Trophoblast cell (in vitro differentiated cells and primary cell): Measurements from ENCODE around the gene FBXO42.

Source experiments
- DNase-seq, 2 donors: peaks; one replicate each; pipeline ENCODE4 v3.0.0-alpha.2; 2016
- H2AFZ ChIP-seq: 2 replicates; pipeline ENCODE4 v1.6.1; 2013; ENCODE audit warnings: low read length, moderate library complexity, mild to moderate bottlenecking; ENCODE audit not compliant: insufficient read depth, poor library complexity
- H2AK5ac ChIP-seq: 2 replicates; pipeline ENCODE4 v1.6.1; 2013; ENCODE audit warnings: mild to moderate bottlenecking, low read length
- H2BK120ac ChIP-seq: 2 replicates; pipeline ENCODE4 v1.6.1; 2013; ENCODE audit warnings: low read length, mild to moderate bottlenecking, moderate library complexity; ENCODE audit not compliant: insufficient read depth, poor library complexity
- H2BK12ac ChIP-seq: 2 replicates; pipeline ENCODE4 v1.6.1; 2013; ENCODE audit warnings: mild to moderate bottlenecking, low read length, moderate library complexity
- H2BK5ac ChIP-seq: 2 replicates; pipeline ENCODE4 v1.6.1; 2013; ENCODE audit warnings: low read length, low read depth, moderate library complexity, mild to moderate bottlenecking; ENCODE audit not compliant: poor library complexity
- H3K14ac ChIP-seq: 2 replicates; pipeline ENCODE4 v1.6.1; 2013; ENCODE audit warnings: mild to moderate bottlenecking, low read length
- H3K18ac ChIP-seq: 2 replicates; pipeline ENCODE4 v1.6.1; 2013; ENCODE audit warnings: mild to moderate bottlenecking, low read length
- H3K23ac ChIP-seq: 2 replicates; pipeline ENCODE4 v1.6.1; 2013; ENCODE audit warnings: low read length
- H3K27ac ChIP-seq: 2 replicates; pipeline ENCODE4 v1.5.1; 2013; ENCODE audit warnings: low read depth, mild to moderate bottlenecking, inconsistent platforms, low read length, moderate library complexity
- H3K27me3 ChIP-seq: 2 replicates; pipeline ENCODE4 v1.6.1; 2013; ENCODE audit warnings: inconsistent platforms, mild to moderate bottlenecking, low read length, moderate library complexity; ENCODE audit not compliant: insufficient read depth
- H3K36me3 ChIP-seq, 2 experiments: 1 replicate in 1 of 2; 2 replicates in 1 of 2; pipeline ENCODE4 v1.6.1; 2013; ENCODE audit warnings: low read length in 2 of 2, mild to moderate bottlenecking in 2 of 2, moderate library complexity in 1 of 2; ENCODE audit not compliant: insufficient read depth in 2 of 2, control insufficient read depth in 1 of 2
- H3K4ac ChIP-seq: 2 replicates; pipeline ENCODE4 v1.6.1; 2013; ENCODE audit warnings: low read depth, mild to moderate bottlenecking, low read length, moderate library complexity
- H3K4me1 ChIP-seq, 2 experiments: 1 replicate in 1 of 2; 2 replicates in 1 of 2; pipeline ENCODE4 v1.6.1; 2013; ENCODE audit warnings: low read length in 2 of 2, mild to moderate bottlenecking in 2 of 2, moderate library complexity in 1 of 2; ENCODE audit not compliant: insufficient read depth in 2 of 2, control insufficient read depth in 1 of 2
- H3K4me2 ChIP-seq: 2 replicates; pipeline ENCODE4 v1.6.1; 2013; ENCODE audit warnings: inconsistent platforms, mild to moderate bottlenecking, low read length, moderate library complexity
- H3K4me3 ChIP-seq: 2 replicates; pipeline ENCODE4 v1.5.1; 2013; ENCODE audit warnings: mild to moderate bottlenecking, low read depth, low read length, inconsistent platforms
- H3K79me1 ChIP-seq: one replicate; pipeline ENCODE4 v1.6.1; 2013; ENCODE audit warnings: low read length
- H3K79me2 ChIP-seq: 2 replicates; pipeline ENCODE4 v1.6.1; 2013; ENCODE audit warnings: low read length, mild to moderate bottlenecking; ENCODE audit not compliant: control insufficient read depth, insufficient read depth, poor library complexity
- H3K9ac ChIP-seq: 2 replicates; pipeline ENCODE4 v1.6.1; 2013; ENCODE audit warnings: mild to moderate bottlenecking, low read length
- H3K9me3 ChIP-seq: 2 replicates; pipeline ENCODE4 v1.6.1; 2013; ENCODE audit warnings: low read depth, mild to moderate bottlenecking, control low read depth, inconsistent platforms, low read length; ENCODE audit not compliant: insufficient read depth
- H4K12ac ChIP-seq: 2 replicates; pipeline ENCODE4 v1.6.1; 2013; ENCODE audit warnings: low read depth, mild to moderate bottlenecking, low read length, moderate library complexity
- H4K8ac ChIP-seq: 2 replicates; pipeline ENCODE4 v1.6.1; 2013; ENCODE audit warnings: low read depth, mild to moderate bottlenecking, low read length, moderate library complexity
- H4K91ac ChIP-seq: one replicate; pipeline ENCODE4 v1.6.1; 2013; ENCODE audit warnings: low read depth, mild to moderate bottlenecking, low read length, moderate library complexity
- WGBS: extraction: QIAGEN DNeasy Blood & Tissue Kit; methylation state at CpG from one replicate; pipeline ENCODE4 v1.1.7; 2013; ENCODE audit warnings: missing lambda C conversion rate; ENCODE audit not compliant: insufficient read length, insufficient coverage; ENCODE audit errors: extremely low coverage; 5-methylcytosine and 5-hydroxymethylcytosine counted together

FBXO42 gene

DNA sequence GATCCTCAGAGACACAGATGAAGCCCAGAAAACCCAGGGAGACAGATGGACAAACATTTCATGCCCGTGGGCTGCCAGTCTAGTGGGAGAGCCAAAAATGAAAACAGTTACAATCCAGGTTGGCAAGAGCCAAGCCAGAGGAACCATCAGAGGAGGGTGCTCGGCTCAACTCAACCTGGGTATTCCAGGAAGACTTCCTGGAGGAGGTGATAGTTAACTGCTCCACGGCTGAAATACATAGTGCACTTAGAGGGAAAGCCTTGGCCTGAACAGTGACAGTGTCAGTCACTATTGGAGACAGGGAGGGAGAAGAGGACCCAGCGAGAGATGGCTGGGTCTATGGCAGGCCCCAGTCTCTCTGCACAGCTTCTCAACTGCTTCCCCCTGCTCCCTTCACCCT, 141.7 kb downstream of the FBXO42 start:
- DNase-seq: no peak
- no peak overlapping the region for H2AFZ ChIP-seq

DNA sequence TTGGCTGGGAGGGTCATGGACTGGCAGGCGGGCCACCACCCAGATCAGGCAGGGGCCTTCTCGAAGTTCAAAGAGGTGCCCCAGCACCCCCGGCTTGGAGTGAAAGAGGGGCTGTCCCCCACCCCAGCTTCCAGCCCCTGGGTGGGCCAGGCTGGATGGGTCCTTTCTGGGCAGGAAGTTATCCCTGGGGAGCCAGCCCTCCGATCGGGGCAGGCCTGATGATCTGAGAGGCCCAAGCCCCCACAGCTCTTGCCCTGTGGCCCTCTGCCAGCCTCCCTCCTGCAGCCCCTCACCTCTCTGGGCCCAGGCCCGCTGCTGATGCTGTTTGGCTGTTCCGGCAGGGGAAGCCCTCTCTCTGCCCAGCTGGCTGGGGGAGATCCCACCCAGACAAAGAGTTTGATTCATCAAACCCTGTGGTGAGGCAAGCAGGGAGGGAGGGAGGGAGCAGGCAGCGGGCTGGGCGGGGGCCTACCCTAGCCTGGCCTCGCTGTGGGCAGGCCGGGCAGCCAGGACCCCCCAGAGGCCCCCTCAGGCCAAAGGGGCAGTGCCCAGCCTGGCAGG, 142.4 kb downstream of the FBXO42 start:
- H3K79me1 ChIP-seq: peaks cover 25% of the 10 kb centered on the region
- peaks cover 0 to 3% of the 10 kb centered on the region in 2 experiments for H3K36me3 ChIP-seq
- no peak for DNase-seq
- H4K12ac ChIP-seq: no peak overlapping the region
- no peak overlapping the region for H3K9ac ChIP-seq
- H3K27ac ChIP-seq: no peak overlapping the region
- H3K79me2 ChIP-seq: peaks cover 6% of the 10 kb centered on the region
- H3K4me2 ChIP-seq: no peak overlapping the region
- peaks cover 1% of the 10 kb centered on the region for H3K9me3 ChIP-seq
- H3K18ac ChIP-seq: no peak overlapping the region
- no peak overlapping the region for H2BK5ac ChIP-seq
- H2BK120ac ChIP-seq: no peak overlapping the region
- no peak overlapping the region for H3K23ac ChIP-seq
- no CpG with 5 or more reads among the region's 11 CpGs for WGBS
- H3K4me3 ChIP-seq: no peak overlapping the region
- H3K14ac ChIP-seq: no peak overlapping the region
- no peaks in the 10 kb centered on the region for H3K27me3 ChIP-seq
- H2AK5ac ChIP-seq: peak overlapping the region; percentile 50
- no peak overlapping the region for H4K8ac ChIP-seq
- peaks cover 28 to 33% of the 10 kb centered on the region in 2 experiments for H3K4me1 ChIP-seq
- H3K4ac ChIP-seq: no peak overlapping the region
- no peak overlapping the region for H4K91ac ChIP-seq
- H2AFZ ChIP-seq: no peak overlapping the region
- no peak overlapping the region for H2BK12ac ChIP-seq

More for the DNA sequence above, 141.7 kb downstream of the FBXO42 start:
- no peaks in the 10 kb centered on the region for H3K27me3 ChIP-seq
- H3K79me2 ChIP-seq: peaks cover 6% of the 10 kb centered on the region
- no peak overlapping the region for H3K23ac ChIP-seq
- H2BK120ac ChIP-seq: no peak overlapping the region
- WGBS: no CpG with 5 or more reads among the region's 4 CpGs
- H3K4me1 ChIP-seq: peaks cover 28 to 33% of the 10 kb centered on the region in 2 experiments
- H3K4me3 ChIP-seq: no peak overlapping the region
- H3K4ac ChIP-seq: no peak overlapping the region
- no peak overlapping the region for H2AK5ac ChIP-seq
- H3K9ac ChIP-seq: peak overlapping the region; percentile 25
- H3K27ac ChIP-seq: no peak overlapping the region
- no peak overlapping the region for H4K91ac ChIP-seq
- H2BK5ac ChIP-seq: no peak overlapping the region
- peaks cover 0 to 2% of the 10 kb centered on the region in 2 experiments for H3K36me3 ChIP-seq
- no peak overlapping the region for H3K14ac ChIP-seq
- H3K18ac ChIP-seq: no peak overlapping the region
- H2BK12ac ChIP-seq: no peak overlapping the region
- no peak overlapping the region for H4K12ac ChIP-seq
- H3K4me2 ChIP-seq: no peak overlapping the region
- no peak overlapping the region for H4K8ac ChIP-seq
- H3K79me1 ChIP-seq: peaks cover 25% of the 10 kb centered on the region
- H3K9me3 ChIP-seq: peaks cover 1% of the 10 kb centered on the region

DNA sequence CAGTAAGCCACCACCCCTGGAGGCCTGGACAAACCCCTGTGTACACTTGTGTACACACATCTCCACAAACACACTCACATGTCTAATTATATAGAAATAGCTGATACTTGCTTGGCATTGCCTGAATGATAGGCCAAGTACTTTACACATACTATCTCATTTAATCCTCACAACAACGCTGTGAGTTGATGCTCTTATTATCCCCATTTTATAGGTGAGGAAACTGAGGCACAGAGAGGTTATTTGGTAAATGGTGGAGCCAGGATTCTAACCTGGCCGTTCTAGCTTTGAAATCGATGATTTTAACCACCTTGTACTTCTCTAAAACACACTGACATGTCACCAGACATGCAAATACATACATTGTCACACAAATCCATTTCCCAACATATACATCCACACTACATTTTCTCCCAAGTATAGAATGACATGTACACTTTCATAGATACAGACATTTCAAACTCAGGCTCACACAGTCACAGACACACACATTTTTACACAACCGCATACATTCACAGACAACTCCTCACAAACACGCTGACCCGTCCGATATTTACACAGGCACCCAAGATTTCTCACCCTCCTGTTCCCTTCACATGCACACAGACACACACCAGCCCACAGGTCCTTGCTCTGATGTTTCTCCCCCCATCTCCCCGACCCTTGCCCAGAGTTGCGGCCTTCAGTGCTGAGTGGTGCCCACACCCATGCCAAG, 143.0 kb downstream of the FBXO42 start:
- H2AFZ ChIP-seq: no peak overlapping the region
- H4K12ac ChIP-seq: no peak overlapping the region
- peaks cover 28 to 33% of the 10 kb centered on the region in 2 experiments for H3K4me1 ChIP-seq
- H3K18ac ChIP-seq: no peak overlapping the region
- no peak overlapping the region for H2BK120ac ChIP-seq
- H3K4me3 ChIP-seq: no peak overlapping the region
- H3K9me3 ChIP-seq: peaks cover 1% of the 10 kb centered on the region
- no peak overlapping the region for H2AK5ac ChIP-seq
- H3K36me3 ChIP-seq: peaks cover 4 to 10% of the 10 kb centered on the region in 2 experiments
- DNase-seq: no peak
- H3K23ac ChIP-seq: no peak overlapping the region
- no peaks in the 10 kb centered on the region for H3K27me3 ChIP-seq
- H3K9ac ChIP-seq: no peak overlapping the region
- H2BK5ac ChIP-seq: no peak overlapping the region
- no peak overlapping the region for H4K8ac ChIP-seq
- H4K91ac ChIP-seq: no peak overlapping the region
- no peak overlapping the region for H3K4ac ChIP-seq
- no CpG with 5 or more reads among the region's 9 CpGs for WGBS
- no peak overlapping the region for H3K4me2 ChIP-seq
- H3K79me1 ChIP-seq: peaks cover 25% of the 10 kb centered on the region
- no peak overlapping the region for H3K27ac ChIP-seq
- peaks cover 6% of the 10 kb centered on the region for H3K79me2 ChIP-seq
- H2BK12ac ChIP-seq: no peak overlapping the region
- no peak overlapping the region for H3K14ac ChIP-seq

DNA sequence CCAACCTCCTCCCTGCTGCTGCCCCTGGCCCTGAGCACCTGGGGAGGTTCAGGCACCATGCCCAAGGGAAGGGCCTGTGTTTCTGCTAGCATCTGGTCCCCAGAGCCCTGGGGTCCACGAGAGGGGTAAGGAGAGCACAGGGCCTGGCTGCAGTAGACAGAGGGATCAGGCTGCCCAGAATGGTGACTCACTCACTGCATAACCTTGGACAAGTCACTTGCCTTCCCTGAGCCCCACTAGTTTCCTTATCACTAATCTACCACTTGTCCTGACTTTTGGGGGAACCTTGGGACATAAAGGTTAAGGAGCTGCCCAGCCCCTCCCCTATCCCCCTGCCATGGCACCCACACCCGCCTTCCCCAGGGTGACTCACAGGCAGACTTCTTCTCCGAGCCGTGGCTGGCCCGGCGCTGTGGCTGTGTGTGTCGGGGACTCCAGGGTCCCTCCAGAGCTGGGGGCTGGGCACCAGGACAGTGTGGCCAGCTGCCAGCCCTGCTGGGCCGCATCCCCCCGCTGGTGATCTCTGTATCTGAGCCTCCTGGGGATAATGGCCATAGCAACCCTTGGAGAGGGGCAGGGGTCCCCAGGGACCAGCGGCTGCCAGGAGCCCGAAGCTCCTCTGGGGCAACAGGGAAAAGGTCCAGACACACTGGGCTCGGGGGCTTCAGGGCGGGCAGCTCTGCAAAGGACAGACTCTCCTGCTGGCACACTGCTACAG, 143.9 kb downstream of the FBXO42 start:
- WGBS: no CpG with 5 or more reads among the region's 13 CpGs
- Histone ChIP-seq H2BK120ac (no peak overlapping the region), H3K79me2 (peaks cover 6% of the 10 kb centered on the region), H3K27ac (no peak overlapping the region), H2BK12ac (no peak overlapping the region), H3K18ac (no peak overlapping the region), H2AK5ac (no peak overlapping the region), H4K8ac (no peak overlapping the region), H3K14ac (no peak overlapping the region), H3K36me3 (peaks cover 9 to 10% of the 10 kb centered on the region in 2 experiments), H3K4me3 (no peak overlapping the region), H2AFZ (no peak overlapping the region), H3K27me3 (no peaks in the 10 kb centered on the region), H3K4me2 (no peak overlapping the region), H3K4ac (no peak overlapping the region), H2BK5ac (no peak overlapping the region), H3K23ac (no peak overlapping the region), H4K12ac (no peak overlapping the region), H3K79me1 (peaks cover 25% of the 10 kb centered on the region), H3K9ac (no peak overlapping the region), H4K91ac (no peak overlapping the region), H3K9me3 (peaks cover 1% of the 10 kb centered on the region), H3K4me1 (peaks cover 28 to 33% of the 10 kb centered on the region in 2 experiments)
- no peak for DNase-seq
